KMS-11 (cell line): ENCODE data around the gene STK32A.
"Not testable (repeated sequence)": the region's sequence is repeated elsewhere in the genome, so short reads cannot be mapped to it uniquely, and the experiment has no call there.

Experiments
- H2AFZ ChIP-seq: fragments of 200-600 bp; sonication (generic); 2 replicates; pipeline ENCODE4 v1.6.1; 2016; ENCODE audit warnings: antibody characterized with exemption, mixed run types, low read depth
- H3K27ac ChIP-seq: fragments of 200-600 bp; sonication (generic); 2 replicates; pipeline ENCODE4 v1.6.1; 2016; ENCODE audit warnings: mild to moderate bottlenecking, mixed run types
- H3K27me3 ChIP-seq: fragments of 200-600 bp; sonication (generic); 2 replicates; pipeline ENCODE4 v1.6.1; 2017; ENCODE audit warnings: mild to moderate bottlenecking, low read depth, mixed run types, moderate library complexity; ENCODE audit not compliant: insufficient read depth
- H3K36me3 ChIP-seq: fragments of 200-600 bp; sonication (generic); 2 replicates; pipeline ENCODE4 v1.6.1; 2017; ENCODE audit warnings: mild to moderate bottlenecking, mixed run types; ENCODE audit not compliant: insufficient read depth
- H3K4me1 ChIP-seq: fragments of 200-600 bp; sonication (generic); 2 replicates; pipeline ENCODE4 v1.6.1; 2016; ENCODE audit warnings: mild to moderate bottlenecking, low read depth, mixed run types; ENCODE audit not compliant: poor library complexity, severe bottlenecking
- H3K4me2 ChIP-seq: fragments of 200-600 bp; sonication (generic); 2 replicates; pipeline ENCODE4 v1.7.0; 2016; ENCODE audit warnings: mild to moderate bottlenecking, mixed run types
- H3K4me3 ChIP-seq: fragments of 200-600 bp; sonication (generic); IDR thresholded peaks from 2 replicates; pipeline ENCODE4 v1.6.1; 2017; ENCODE audit warnings: low read depth, low read length, mixed read lengths; ENCODE audit not compliant: insufficient read depth
- H3K79me2 ChIP-seq: fragments of 200-600 bp; sonication (generic); 2 replicates; pipeline ENCODE4 v1.6.1; 2016; ENCODE audit warnings: low read depth, mixed run types; ENCODE audit not compliant: insufficient read depth
- H3K9ac ChIP-seq: fragments of 200-600 bp; sonication (generic); 2 replicates; pipeline ENCODE4 v1.6.1; 2016; ENCODE audit warnings: mild to moderate bottlenecking, mixed run types
- H4K20me1 ChIP-seq: fragments of 200-600 bp; sonication (generic); 2 replicates; pipeline ENCODE4 v1.6.1; 2016; ENCODE audit warnings: mild to moderate bottlenecking, mixed run types; ENCODE audit not compliant: insufficient read depth
- CTCF ChIP-seq: fragments of 200-600 bp; sonication (generic); conservative IDR thresholded peaks from 2 replicates; pipeline ENCODE4 v1.6.1; 2017; ENCODE audit warnings: low read depth, mild to moderate bottlenecking, antibody characterized with exemption, low read length, moderate library complexity, mixed read lengths

Gene STK32A

GRCh38 chr5:147240266-147240985 is 5.6 kb downstream of the STK32A start:
- Histone ChIP-seq H3K9ac (no peak overlapping the region), H4K20me1 (no peaks in the 10 kb centered on the region), H3K36me3 (no peaks in the 10 kb centered on the region), H3K4me2 (no peak overlapping the region), H3K79me2 (no peaks in the 10 kb centered on the region), H3K4me3 (no peak overlapping the region), H3K27me3 (no peaks in the 10 kb centered on the region), H2AFZ (no peak overlapping the region), H3K27ac (no peak overlapping the region), H3K4me1 (peaks cover 5% of the 10 kb centered on the region)
- TF ChIP-seq CTCF, result no peak

- not testable (repeated sequence) for H3K9ac ChIP-seq, H4K20me1 ChIP-seq, H3K79me2 ChIP-seq, H3K27me3 ChIP-seq, H3K4me1 ChIP-seq, H3K4me3 ChIP-seq, H3K4me2 ChIP-seq, H3K36me3 ChIP-seq, H2AFZ ChIP-seq, H3K27ac ChIP-seq
Observed at GRCh38 chr5:147243238-147243637, 8.4 kb downstream of the STK32A start.

GRCh38 chr5:147245381-147246165 is 10.7 kb downstream of the STK32A start:
- no peak overlapping the region for H3K4me2 ChIP-seq
- H3K4me1 ChIP-seq, result no peaks in the 10 kb centered on the region
- no peaks in the 10 kb centered on the region for H4K20me1 ChIP-seq
- H3K9ac ChIP-seq, result no peak overlapping the region
- no peak for TF ChIP-seq CTCF
- H3K4me3 ChIP-seq, result no peak overlapping the region
- no peak overlapping the region for H2AFZ ChIP-seq
- H3K36me3 ChIP-seq, result no peaks in the 10 kb centered on the region
- H3K27ac ChIP-seq, result no peak overlapping the region
- H3K79me2 ChIP-seq, result no peaks in the 10 kb centered on the region
- no peaks in the 10 kb centered on the region for H3K27me3 ChIP-seq

GRCh38 chr5:147248561-147248960 is 13.7 kb downstream of the STK32A start:
- Histone ChIP-seq H4K20me1 (no peaks in the 10 kb centered on the region), H3K9ac (no peak overlapping the region), H3K4me2 (no peak overlapping the region), H3K79me2 (no peaks in the 10 kb centered on the region), H2AFZ (no peak overlapping the region), H3K27me3 (no peaks in the 10 kb centered on the region), H3K4me1 (no peaks in the 10 kb centered on the region), H3K4me3 (no peak overlapping the region), H3K36me3 (no peaks in the 10 kb centered on the region), H3K27ac (no peak overlapping the region)
- no peak for TF ChIP-seq CTCF

DNA sequence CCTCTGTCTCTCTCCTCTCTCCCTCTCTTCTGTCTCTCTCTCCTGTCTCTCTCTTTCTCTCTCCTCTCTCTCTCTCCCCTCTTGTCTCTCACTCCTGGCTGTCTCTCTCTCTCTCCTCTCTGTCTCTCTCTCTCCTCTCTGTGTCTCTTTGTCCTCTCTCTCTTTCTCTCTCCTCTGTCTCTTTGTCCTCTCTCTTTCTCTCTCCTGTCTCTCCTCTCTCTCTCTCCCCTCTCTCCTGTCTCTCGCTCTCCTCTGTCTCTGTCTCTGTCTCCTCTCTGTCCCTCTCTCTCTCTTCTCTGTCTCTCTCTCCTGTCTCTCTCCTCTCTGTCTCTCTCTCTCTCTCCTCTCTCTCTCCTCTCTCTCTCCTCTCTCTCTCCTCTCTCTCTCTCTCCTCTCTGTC is 25.0 kb downstream of the STK32A start:
- no peak overlapping the region for H2AFZ ChIP-seq
- no peak overlapping the region for H3K4me3 ChIP-seq
- H3K9ac ChIP-seq, result no peak overlapping the region
- no peak for TF ChIP-seq CTCF
- H3K79me2 ChIP-seq, result no peaks in the 10 kb centered on the region
- no peak overlapping the region for H3K4me2 ChIP-seq
- H3K27me3 ChIP-seq, result no peaks in the 10 kb centered on the region
- H3K4me1 ChIP-seq, result no peaks in the 10 kb centered on the region
- H3K27ac ChIP-seq, result no peak overlapping the region
- H3K36me3 ChIP-seq, result no peaks in the 10 kb centered on the region
- H4K20me1 ChIP-seq, result no peaks in the 10 kb centered on the region
